GM12878 (cell line): ENCODE measurements around the gene GPC6.

ENCODE experiments used
- BHLHE40 ChIP-seq, 2 experiments: fragments of 450-650 bp in 1 of 2; IDR thresholded peaks; 2 replicates each; pipeline ENCODE4 v1.6.1; 2011 to 2017; ENCODE audit warnings: low read depth in 2 of 2, borderline replicate concordance in 1 of 2, improper control_type of control experiment in 1 of 2, low read length in 1 of 2, mild to moderate bottlenecking in 1 of 2
- BRCA1 ChIP-seq: IDR thresholded peaks from 2 replicates; pipeline ENCODE4 v1.6.1; 2011; ENCODE audit warnings: low read depth, low read length, improper control_type of control experiment
- IKZF1 ChIP-seq: fragments of 450-650 bp; conservative IDR thresholded peaks from 2 replicates; pipeline ENCODE4 v1.6.1; 2017; ENCODE audit warnings: antibody characterized with exemption, mild to moderate bottlenecking
- MAX ChIP-seq: IDR thresholded peaks from 2 replicates; pipeline ENCODE4 v1.6.1; 2012; ENCODE audit warnings: low read depth, low read length, improper control_type of control experiment
- SMARCA5 ChIP-seq: fragments of 450-650 bp; IDR thresholded peaks from 2 replicates; pipeline ENCODE4 v1.6.1; 2017; ENCODE audit warnings: mild to moderate bottlenecking
- TF ChIP-seq, protein P1 (sequence below): IDR thresholded peaks from 2 replicates; pipeline ENCODE4 v1.6.1; 2011; ENCODE audit warnings: low read depth, low read length, improper control_type of control experiment, borderline replicate concordance
- TF ChIP-seq, protein P2 (sequence below): IDR thresholded peaks from 2 replicates; pipeline ENCODE4 v1.6.1; 2011; ENCODE audit warnings: low read depth, mild to moderate bottlenecking, low read length, moderate library complexity, borderline replicate concordance; ENCODE audit errors: extremely low read depth
- TF ChIP-seq, protein P3 (sequence below): fragments of 150-350 bp; IDR thresholded peaks from 2 replicates; pipeline ENCODE4 v1.6.1; 2016; ENCODE audit warnings: low read depth, low read length

- TF ChIP-seq, protein P1, sequence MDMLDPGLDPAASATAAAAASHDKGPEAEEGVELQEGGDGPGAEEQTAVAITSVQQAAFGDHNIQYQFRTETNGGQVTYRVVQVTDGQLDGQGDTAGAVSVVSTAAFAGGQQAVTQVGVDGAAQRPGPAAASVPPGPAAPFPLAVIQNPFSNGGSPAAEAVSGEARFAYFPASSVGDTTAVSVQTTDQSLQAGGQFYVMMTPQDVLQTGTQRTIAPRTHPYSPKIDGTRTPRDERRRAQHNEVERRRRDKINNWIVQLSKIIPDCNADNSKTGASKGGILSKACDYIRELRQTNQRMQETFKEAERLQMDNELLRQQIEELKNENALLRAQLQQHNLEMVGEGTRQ = no peak
- TF ChIP-seq MAX (no peak), SMARCA5 (no peak), IKZF1 (no peak), BRCA1 (no peak), BHLHE40 (IDR thresholded peaks at IDR 0.05; ENCODE audit: borderline replicate concordance in 1 of 2, low read depth in 2 of 2, low read length in 1 of 2) (no peak)
- TF ChIP-seq, protein P2, sequence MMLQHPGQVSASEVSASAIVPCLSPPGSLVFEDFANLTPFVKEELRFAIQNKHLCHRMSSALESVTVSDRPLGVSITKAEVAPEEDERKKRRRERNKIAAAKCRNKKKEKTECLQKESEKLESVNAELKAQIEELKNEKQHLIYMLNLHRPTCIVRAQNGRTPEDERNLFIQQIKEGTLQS = no peak
- TF ChIP-seq, protein P3, sequence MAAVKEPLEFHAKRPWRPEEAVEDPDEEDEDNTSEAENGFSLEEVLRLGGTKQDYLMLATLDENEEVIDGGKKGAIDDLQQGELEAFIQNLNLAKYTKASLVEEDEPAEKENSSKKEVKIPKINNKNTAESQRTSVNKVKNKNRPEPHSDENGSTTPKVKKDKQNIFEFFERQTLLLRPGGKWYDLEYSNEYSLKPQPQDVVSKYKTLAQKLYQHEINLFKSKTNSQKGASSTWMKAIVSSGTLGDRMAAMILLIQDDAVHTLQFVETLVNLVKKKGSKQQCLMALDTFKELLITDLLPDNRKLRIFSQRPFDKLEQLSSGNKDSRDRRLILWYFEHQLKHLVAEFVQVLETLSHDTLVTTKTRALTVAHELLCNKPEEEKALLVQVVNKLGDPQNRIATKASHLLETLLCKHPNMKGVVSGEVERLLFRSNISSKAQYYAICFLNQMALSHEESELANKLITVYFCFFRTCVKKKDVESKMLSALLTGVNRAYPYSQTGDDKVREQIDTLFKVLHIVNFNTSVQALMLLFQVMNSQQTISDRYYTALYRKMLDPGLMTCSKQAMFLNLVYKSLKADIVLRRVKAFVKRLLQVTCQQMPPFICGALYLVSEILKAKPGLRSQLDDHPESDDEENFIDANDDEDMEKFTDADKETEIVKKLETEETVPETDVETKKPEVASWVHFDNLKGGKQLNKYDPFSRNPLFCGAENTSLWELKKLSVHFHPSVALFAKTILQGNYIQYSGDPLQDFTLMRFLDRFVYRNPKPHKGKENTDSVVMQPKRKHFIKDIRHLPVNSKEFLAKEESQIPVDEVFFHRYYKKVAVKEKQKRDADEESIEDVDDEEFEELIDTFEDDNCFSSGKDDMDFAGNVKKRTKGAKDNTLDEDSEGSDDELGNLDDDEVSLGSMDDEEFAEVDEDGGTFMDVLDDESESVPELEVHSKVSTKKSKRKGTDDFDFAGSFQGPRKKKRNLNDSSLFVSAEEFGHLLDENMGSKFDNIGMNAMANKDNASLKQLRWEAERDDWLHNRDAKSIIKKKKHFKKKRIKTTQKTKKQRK = no peak
These were observed 114.9 kb downstream of the GPC6 start for GRCh38 chr13:93341517-93341916.
